Stimulated activated effector memory CD8-positive, alpha-beta T cell treated with anti-CD3 and anti-CD28 coated beads, Interleukin-12 subunit alpha, Interleukin-12 subunit beta, amount 100 ng/mL, for 72 hours (primary cell): Measurements from ENCODE around the gene GPR108.
A peak's percentile ranks its signal among the peaks of the same experiment; 100 is the strongest.

ENCODE experiments used
- ATAC-seq: fragments of 150-1000 bp; cut with Tn5 transposase; 2 replicates; pipeline ENCODE4 v1.10.0; 2021
- DNase-seq, 2 donors: peaks; one replicate each; pipeline ENCODE4 v3.0.0; 2021 to 2022; ENCODE audit warnings: low spot score in 2 of 2
- H3K27ac Mint-ChIP-seq: one replicate; pipeline ENCODE4 v1.8.0; 2022; ENCODE audit warnings: mild to moderate bottlenecking, mixed read lengths
- H3K36me3 Mint-ChIP-seq: one replicate; pipeline ENCODE4 v1.8.0; 2022; ENCODE audit warnings: mild to moderate bottlenecking, mixed read lengths
- H3K4me1 Mint-ChIP-seq: one replicate; pipeline ENCODE4 v1.8.0; 2022; ENCODE audit warnings: mixed read lengths
- H3K4me3 Mint-ChIP-seq: one replicate; pipeline ENCODE4 v1.8.0; 2022; ENCODE audit warnings: mild to moderate bottlenecking, mixed read lengths
- H3K9me3 Mint-ChIP-seq: one replicate; pipeline ENCODE4 v1.8.0; 2022; ENCODE audit warnings: mixed read lengths

Gene GPR108

GRCh38 chr19:6721773-6722172, 15.6 kb downstream of the GPR108 start:
- H3K4me1 Mint-ChIP-seq, result peaks cover 52% of the 10 kb centered on the region
- no peak overlapping the region for H3K27ac Mint-ChIP-seq
- no peaks in the 10 kb centered on the region for H3K9me3 Mint-ChIP-seq
- no peak overlapping the region for H3K4me3 Mint-ChIP-seq
- peaks cover 6% of the 10 kb centered on the region for H3K36me3 Mint-ChIP-seq
- no peak for DNase-seq
- no peak for ATAC-seq

DNA sequence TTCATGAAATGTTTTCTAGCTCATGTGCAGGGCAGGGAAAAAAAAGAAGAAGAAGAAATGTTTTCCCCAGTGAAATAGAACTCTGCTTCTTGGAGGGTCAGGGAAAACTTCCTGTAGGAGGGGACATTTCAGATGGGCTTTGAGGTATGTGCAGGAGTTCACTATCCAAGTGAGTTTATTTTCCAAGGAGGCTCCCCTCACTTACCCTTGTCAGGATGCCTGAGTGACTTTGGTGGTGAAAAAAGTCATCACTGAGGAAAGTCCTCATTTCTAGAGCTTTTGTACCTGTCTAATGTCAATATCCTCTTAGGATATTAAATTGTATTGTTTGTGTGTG, 16.3 kb downstream of the GPR108 start:
- Mint-ChIP-seq H3K4me3 (no peak overlapping the region), H3K9me3 (no peaks in the 10 kb centered on the region), H3K27ac (no peak overlapping the region), H3K36me3 (peaks cover 6% of the 10 kb centered on the region), H3K4me1 (peaks cover 53% of the 10 kb centered on the region)
- ATAC-seq (no peak), DNase-seq (no peak)

DNA sequence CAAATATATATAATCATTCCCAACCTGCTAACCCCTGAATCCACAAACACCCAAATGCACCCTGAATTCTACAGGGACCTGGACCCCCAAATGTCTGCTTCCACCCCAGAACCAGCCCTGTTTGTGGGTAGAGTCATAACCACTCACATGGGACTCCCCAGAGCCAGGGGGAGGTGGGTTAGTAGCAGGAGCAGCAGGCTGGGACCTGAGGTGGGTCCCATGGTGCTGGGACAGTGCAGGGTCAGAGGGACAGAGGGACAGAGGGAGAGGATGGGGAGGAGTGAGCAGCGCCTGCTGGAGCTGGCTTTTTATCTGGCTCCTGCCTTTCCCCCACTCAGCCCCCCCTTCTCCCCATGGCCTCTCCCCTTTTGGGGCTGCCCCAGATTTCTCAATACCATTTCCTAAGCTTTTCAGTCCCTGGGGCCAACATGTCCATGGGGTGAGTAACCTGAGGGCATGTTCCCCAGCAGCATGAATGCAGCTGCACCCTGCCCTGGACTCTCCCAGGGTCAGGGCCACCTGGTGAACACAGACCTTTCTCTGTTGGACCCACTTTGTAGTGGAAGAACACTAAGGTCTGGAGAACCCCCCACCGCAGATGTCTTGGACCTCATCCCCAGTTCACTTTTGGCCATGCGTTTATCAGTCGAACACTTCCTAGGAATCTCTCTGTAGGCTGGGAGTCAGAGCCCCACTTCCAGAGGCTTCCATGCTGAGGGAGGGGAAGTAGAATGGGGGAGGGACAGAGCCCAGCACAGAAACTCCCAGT, 16.8 kb downstream of the GPR108 start, which contains the start of gene C3:
TSS of gene C3 (minus strand) at position 282 of the 769 bp plus-strand sequence. CDS start at position 221, 61 bp downstream.
- Mint-ChIP-seq H3K4me3 (no peak within 1 kb of the TSS), H3K9me3 (no peaks in the 10 kb centered on the region), H3K27ac (peak within 1 kb of the TSS; percentile 4)

DNA sequence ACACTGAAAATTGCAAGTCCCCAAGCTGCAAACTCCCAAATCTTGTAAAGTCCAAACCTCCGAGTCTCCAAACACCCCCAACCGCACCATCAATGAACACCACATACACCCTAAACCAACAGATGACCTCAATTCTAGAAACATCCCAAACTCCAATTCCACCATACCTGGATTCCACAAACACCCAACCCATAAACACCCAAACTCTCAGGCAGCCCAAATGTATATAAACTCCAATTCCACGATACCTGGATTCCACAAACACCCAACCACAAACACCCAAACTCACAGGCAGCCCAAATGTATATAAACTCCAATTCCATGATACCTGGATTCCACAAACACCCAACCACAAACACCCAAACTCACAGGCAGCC, 17.4 kb downstream of the GPR108 start:
- H3K27ac Mint-ChIP-seq, result peak overlapping the region; percentile 4
- peaks cover 45% of the 10 kb centered on the region for H3K4me1 Mint-ChIP-seq

More for the DNA sequence above, 16.8 kb downstream of the GPR108 start, which contains the start of gene C3:
- Mint-ChIP-seq H3K4me1 (peaks cover 51% of the 10 kb centered on the region), H3K36me3 (peaks cover 6% of the 10 kb centered on the region)
- no peak for DNase-seq
- no peak for ATAC-seq

GRCh38 chr19:6719540-6719861, 17.9 kb downstream of the GPR108 start:
- Mint-ChIP-seq H3K4me3 (no peak overlapping the region), H3K27ac (no peak overlapping the region), H3K36me3 (peaks cover 6% of the 10 kb centered on the region), H3K9me3 (no peaks in the 10 kb centered on the region), H3K4me1 (peaks cover 43% of the 10 kb centered on the region)
- DNase-seq (no peak), ATAC-seq (no peak)

More for the DNA sequence above, 17.4 kb downstream of the GPR108 start:
- H3K36me3 Mint-ChIP-seq, result peaks cover 6% of the 10 kb centered on the region
- no peak for ATAC-seq
- no peaks in the 10 kb centered on the region for H3K9me3 Mint-ChIP-seq
- H3K4me3 Mint-ChIP-seq, result no peak overlapping the region
- DNase-seq, result no peak

- Mint-ChIP-seq H3K4me1 (peaks cover 43% of the 10 kb centered on the region), H3K9me3 (no peaks in the 10 kb centered on the region), H3K27ac (no peak overlapping the region), H3K36me3 (peaks cover 6% of the 10 kb centered on the region), H3K4me3 (no peak overlapping the region)
- peak; percentile 65 for ATAC-seq
- no peak for DNase-seq
Measured at GRCh38 chr19:6718741-6719539, 18.4 kb downstream of the GPR108 start.

DNA sequence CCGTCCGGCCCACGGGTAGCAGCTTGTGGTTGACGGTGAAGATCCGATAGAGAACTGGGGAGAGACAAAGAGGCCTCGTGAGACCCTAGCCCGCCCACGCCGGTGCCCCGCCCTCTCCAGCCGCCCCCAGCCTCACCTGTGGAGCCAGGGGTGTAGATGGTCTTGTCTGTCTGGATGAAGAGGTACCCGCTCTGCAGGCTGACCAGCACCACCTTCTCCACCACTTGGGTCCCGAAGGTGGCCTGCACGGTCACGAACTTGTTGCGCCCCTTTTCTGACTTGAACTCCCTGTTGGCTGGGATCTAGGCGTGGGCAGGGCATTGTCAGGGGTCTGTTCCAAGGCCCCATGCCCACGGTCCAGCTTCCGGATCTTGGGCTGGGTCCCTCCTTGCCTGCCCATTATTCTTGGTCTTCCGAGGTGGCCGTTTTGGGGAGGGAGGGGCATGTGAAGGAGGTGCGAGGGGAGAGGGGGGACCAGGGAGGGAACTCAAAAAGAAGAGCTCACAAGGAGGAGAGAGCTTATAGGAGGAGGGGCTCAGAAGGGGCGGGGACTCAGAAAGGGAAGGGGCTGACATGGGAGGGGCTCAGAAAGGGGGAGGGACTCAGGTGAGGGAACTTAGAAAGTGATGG, 19.2 kb downstream of the GPR108 start:
- H3K27ac Mint-ChIP-seq, result peak overlapping the region; percentile 44
- H3K36me3 Mint-ChIP-seq, result peaks cover 6% of the 10 kb centered on the region
- DNase-seq (no peak), ATAC-seq (peak; percentile 32)
- peaks cover 43% of the 10 kb centered on the region for H3K4me1 Mint-ChIP-seq
- H3K4me3 Mint-ChIP-seq, result no peak overlapping the region
- no peaks in the 10 kb centered on the region for H3K9me3 Mint-ChIP-seq

GRCh38 chr19:6717441-6717971, 19.9 kb downstream of the GPR108 start:
- H3K4me3 Mint-ChIP-seq, result no peak overlapping the region
- no peaks in the 10 kb centered on the region for H3K9me3 Mint-ChIP-seq
- no peak for ATAC-seq
- H3K36me3 Mint-ChIP-seq, result peaks cover 6% of the 10 kb centered on the region
- peaks cover 39% of the 10 kb centered on the region for H3K4me1 Mint-ChIP-seq
- no peak for DNase-seq
- peak overlapping the region; percentile 44 for H3K27ac Mint-ChIP-seq

GRCh38 chr19:6717036-6717435, 20.3 kb downstream of the GPR108 start:
- H3K9me3 Mint-ChIP-seq, result no peaks in the 10 kb centered on the region
- no peak for DNase-seq
- peak overlapping the region; percentile 44 for H3K27ac Mint-ChIP-seq
- peaks cover 39% of the 10 kb centered on the region for H3K4me1 Mint-ChIP-seq
- no peak for ATAC-seq
- H3K4me3 Mint-ChIP-seq, result no peak overlapping the region
- H3K36me3 Mint-ChIP-seq, result peaks cover 6% of the 10 kb centered on the region

- H3K27ac Mint-ChIP-seq, result peak overlapping the region; percentile 0
- H3K4me3 Mint-ChIP-seq, result no peak overlapping the region
- H3K36me3 Mint-ChIP-seq, result peaks cover 6% of the 10 kb centered on the region
- H3K4me1 Mint-ChIP-seq, result peaks cover 39% of the 10 kb centered on the region
- no peaks in the 10 kb centered on the region for H3K9me3 Mint-ChIP-seq
- no peak for ATAC-seq
- DNase-seq, result no peak
Measured at GRCh38 chr19:6716610-6716970, 20.8 kb downstream of the GPR108 start.

DNA sequence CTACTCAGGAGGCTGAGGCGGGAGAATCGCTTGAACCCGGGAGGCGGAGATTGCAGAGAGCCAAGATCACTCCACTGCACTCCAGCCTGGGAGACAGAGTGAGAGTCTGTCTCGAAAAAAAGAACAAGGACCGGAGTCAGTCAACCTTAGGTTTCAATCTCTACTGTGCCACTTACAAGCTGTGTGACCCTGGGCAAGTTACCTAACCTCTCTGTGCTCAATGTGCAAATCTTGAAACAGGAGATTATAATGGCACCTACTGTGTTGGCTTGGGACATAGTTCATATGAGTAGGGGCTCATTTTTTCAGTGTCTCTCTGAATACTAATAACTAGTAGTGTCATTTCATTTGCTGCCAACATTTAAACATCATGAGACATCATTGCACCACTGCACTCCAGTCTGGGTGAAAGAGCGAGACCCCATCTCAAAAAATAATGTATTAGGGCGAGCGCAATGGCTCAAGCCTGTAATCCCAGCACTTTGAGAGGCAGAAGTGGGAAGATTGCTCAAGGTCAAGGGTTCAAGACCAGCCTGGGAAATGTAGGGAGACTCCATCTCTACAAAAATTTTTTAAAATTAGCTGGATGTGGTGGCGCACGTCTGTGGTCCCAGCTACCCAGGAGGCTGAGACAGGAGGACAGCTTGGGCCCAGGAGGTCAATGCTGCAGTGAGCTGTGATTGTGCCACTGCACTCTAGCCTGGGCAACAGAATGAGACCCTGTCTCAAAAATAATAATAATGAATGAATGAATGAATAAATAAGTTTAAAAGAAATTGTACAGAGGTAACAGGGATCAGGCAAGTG, 22.4 kb downstream of the GPR108 start:
- no peaks in the 10 kb centered on the region for H3K9me3 Mint-ChIP-seq
- ATAC-seq (no peak), DNase-seq (no peak)
- no peak overlapping the region for H3K27ac Mint-ChIP-seq
- H3K36me3 Mint-ChIP-seq, result peaks cover 6% of the 10 kb centered on the region
- H3K4me1 Mint-ChIP-seq, result peaks cover 44% of the 10 kb centered on the region
- no peak overlapping the region for H3K4me3 Mint-ChIP-seq

- no peak for DNase-seq
- peaks cover 6% of the 10 kb centered on the region for H3K36me3 Mint-ChIP-seq
- no peaks in the 10 kb centered on the region for H3K9me3 Mint-ChIP-seq
- no peak for ATAC-seq
- H3K4me1 Mint-ChIP-seq, result peaks cover 44% of the 10 kb centered on the region
- no peak overlapping the region for H3K4me3 Mint-ChIP-seq
- H3K27ac Mint-ChIP-seq, result no peak overlapping the region
Measured at GRCh38 chr19:6713773-6714692, 23.3 kb downstream of the GPR108 start.

DNA sequence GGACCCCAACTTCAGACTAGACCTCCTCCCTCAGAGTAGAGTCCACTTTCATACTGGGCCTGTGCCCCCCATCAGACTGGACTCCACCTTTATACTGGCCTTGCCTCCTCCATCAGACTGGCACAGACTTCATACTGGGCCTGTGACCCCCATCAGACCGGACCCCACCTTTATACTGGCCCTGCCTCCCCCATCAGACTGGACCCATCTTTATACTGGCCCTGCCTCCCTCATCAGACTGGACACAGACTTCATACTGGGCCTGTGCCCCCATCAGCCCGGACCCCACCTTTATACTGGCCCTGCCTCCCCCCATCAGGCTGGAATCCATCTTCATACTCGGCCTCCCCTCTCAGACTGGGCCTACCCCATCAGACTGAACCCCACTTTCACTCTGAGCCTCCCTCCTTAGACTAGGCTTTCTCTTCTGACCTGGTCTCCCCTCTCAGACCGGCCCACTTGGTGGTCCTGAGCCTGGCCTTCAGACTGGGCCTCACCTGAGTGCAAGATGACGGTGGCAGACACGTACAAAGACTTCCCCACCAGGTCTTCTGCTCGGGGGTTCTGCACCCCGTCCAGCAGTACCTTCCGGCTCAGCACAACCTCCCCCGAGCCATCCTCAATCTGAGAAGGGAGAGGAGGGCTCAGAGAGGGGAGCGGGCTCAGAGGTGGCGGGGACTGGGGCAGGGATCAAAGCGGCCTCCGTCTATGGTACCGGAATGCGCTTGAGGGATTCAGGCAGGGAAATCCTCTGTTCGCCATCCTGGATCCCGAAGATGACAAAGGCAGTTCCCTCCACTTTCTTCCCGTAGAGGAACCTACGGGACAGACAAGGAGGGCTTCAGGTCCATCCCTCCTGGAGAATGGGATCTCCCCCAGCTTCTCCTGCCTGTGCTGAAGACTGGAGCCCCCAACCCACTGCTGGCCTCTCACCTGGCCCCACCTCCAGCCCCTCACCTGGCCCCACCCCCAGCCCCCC, 24.4 kb downstream of the GPR108 start:
- Mint-ChIP-seq H3K36me3 (peaks cover 9% of the 10 kb centered on the region), H3K4me3 (no peak overlapping the region), H3K9me3 (no peaks in the 10 kb centered on the region)

More for the DNA sequence above, 24.4 kb downstream of the GPR108 start:
- Mint-ChIP-seq H3K27ac (no peak overlapping the region), H3K4me1 (peaks cover 35% of the 10 kb centered on the region)
- no peak for ATAC-seq
- DNase-seq, result no peak
